Measurements from ENCODE around the gene RNF39.
"Not testable (repeated sequence)": the region's sequence is repeated elsewhere in the genome, so short reads cannot be mapped to it uniquely, and the experiment has no call there.

Gene RNF39

GRCh38 chr6:30061092-30061857, 14.3 kb downstream of the RNF39 start, which contains the start of gene POLR1H:
Gene POLR1H (plus strand): TSS chr6:30061265. CDS start chr6:30061525, 260 bp downstream.
- DNase-seq, result peak; percentile 96

GRCh38 chr6:30060606-30061091, 14.9 kb downstream of the RNF39 start:
- DNase-seq, result no peak

- DNase-seq, result no peak
Measured at GRCh38 chr6:30055513-30055912, 20.1 kb downstream of the RNF39 start.

- no peak for DNase-seq
Measured at GRCh38 chr6:30053682-30054081, 21.9 kb downstream of the RNF39 start.

- no peak for DNase-seq
Measured at GRCh38 chr6:30047220-30047619, 28.3 kb downstream of the RNF39 start.

- peak; percentile 11 for DNase-seq
Measured at GRCh38 chr6:30044630-30045029, 30.9 kb downstream of the RNF39 start.

- no peak for DNase-seq
Measured at GRCh38 chr6:30043744-30044143, 31.8 kb downstream of the RNF39 start.

GRCh38 chr6:30042914-30043313, 32.7 kb downstream of the RNF39 start:
- no peak for DNase-seq

GRCh38 chr6:30042476-30042875, 33.1 kb downstream of the RNF39 start:
- no peak for DNase-seq

GRCh38 chr6:30041821-30042220, 33.7 kb downstream of the RNF39 start:
- DNase-seq, result no peak

GRCh38 chr6:30041221-30041620, 34.3 kb downstream of the RNF39 start:
- DNase-seq, result no peak

GRCh38 chr6:30037182-30037788, 38.3 kb downstream of the RNF39 start:
- no peak for DNase-seq

GRCh38 chr6:30035784-30036183, 39.8 kb downstream of the RNF39 start:
- no peak for DNase-seq

GRCh38 chr6:30033440-30033839, 42.1 kb downstream of the RNF39 start:
- not testable (repeated sequence) for DNase-seq

GRCh38 chr6:30031381-30031780, 44.2 kb downstream of the RNF39 start:
- no peak for DNase-seq

GRCh38 chr6:30029588-30029987, 46.0 kb downstream of the RNF39 start:
- DNase-seq, result no peak

GRCh38 chr6:30025186-30025585, 50.4 kb downstream of the RNF39 start:
- no peak for DNase-seq

GRCh38 chr6:30022712-30023111, 52.9 kb downstream of the RNF39 start:
- DNase-seq, result not testable (repeated sequence)

- no peak for DNase-seq
Measured at GRCh38 chr6:30022189-30022588, 53.4 kb downstream of the RNF39 start.

GRCh38 chr6:30020626-30021025, 54.9 kb downstream of the RNF39 start:
- DNase-seq, result no peak
